Gastroesophageal sphincter (tissue), 4 donors: Measurements from ENCODE around the gene C1orf122. TPM values are rescaled to one million over a fixed set of nuclear protein-coding genes. Genes with fewer than 3 reads are reported as not detected.
A peak's percentile ranks its signal among the peaks of the same experiment; 100 is the strongest.

Source experiments
- ATAC-seq: fragments of 150-250 bp; one replicate; pipeline ENCODE4 v1.9.1; 2016; ENCODE audit warnings: mild to moderate bottlenecking, moderate library complexity
- H3K27ac ChIP-seq, 4 donors: fragments of 200-600 bp; sonication (generic) in 3 of 4; 1 replicate in 3 of 4; 2 replicates in 1 of 4; pipeline ENCODE4 v1.5.1; 2016 to 2019
- H3K27me3 ChIP-seq: fragments of 200-600 bp; sonication (generic); one replicate; pipeline ENCODE4 v1.5.1; 2019
- H3K36me3 ChIP-seq, 2 donors: fragments of 200-600 bp; sonication (generic); one replicate each; pipeline ENCODE4 v1.5.1; 2019; ENCODE audit warnings: control low read depth in 1 of 2
- H3K4me1 ChIP-seq, 3 donors: fragments of 200-600 bp; sonication (generic); 1 replicate in 2 of 3; 2 replicates in 1 of 3; pipeline ENCODE4 v1.5.1; 2016 to 2019; ENCODE audit warnings: control low read depth in 2 of 3
- H3K4me3 ChIP-seq, 2 donors: fragments of 200-600 bp; sonication (generic); one replicate each; pipeline ENCODE4 v1.5.1; 2019; ENCODE audit warnings: mild to moderate bottlenecking in 1 of 2, moderate library complexity in 1 of 2
- H3K9me3 ChIP-seq, 3 donors: fragments of 200-600 bp; sonication (generic); one replicate each; pipeline ENCODE4 v1.5.1; 2017 to 2019; ENCODE audit warnings: control low read depth in 2 of 3
- EP300 ChIP-seq: sonication (generic); formaldehyde crosslinking; IDR thresholded peaks from one replicate; pipeline ENCODE4 v1.6.1; 2017; ENCODE audit warnings: antibody characterized with exemption, mild to moderate bottlenecking
- POLR2A ChIP-seq, 2 donors: fragments of 450-650 bp; IDR thresholded peaks; one replicate each; pipeline ENCODE4 v1.6.1; 2017; ENCODE audit warnings: antibody characterized with exemption in 2 of 2, mild to moderate bottlenecking in 2 of 2, moderate library complexity in 1 of 2
- POLR2AphosphoS5 ChIP-seq: sonication (generic); formaldehyde crosslinking; IDR thresholded peaks from one replicate; pipeline ENCODE4 v1.6.1; 2017; ENCODE audit warnings: antibody characterized with exemption
- WGBS, 2 donors: methylation state at CpG; one replicate each; pipeline ENCODE4 v1.1.5; 2018; ENCODE audit warnings: low coverage in 1 of 2; 5-methylcytosine and 5-hydroxymethylcytosine counted together
- total RNA-seq, 4 donors: library from RNA; depleted of rRNA; stranded (reverse); fragments of >200 nt; gene quantifications; one replicate each; pipeline ENCODE4 v1.1.0, GENCODE V29; 2016
- TF ChIP-seq, protein P1 (sequence below), 4 experiments: fragments of 200-600 bp in 2 of 4; fragments of 450-650 bp in 2 of 4; sonication (generic) in 1 of 4; IDR thresholded peaks; one replicate each; pipeline ENCODE4 v1.5.1; 2017 to 2019; ENCODE audit warnings: antibody characterized with exemption in 4 of 4, mild to moderate bottlenecking in 2 of 4, moderate library complexity in 2 of 4

Gene C1orf122
- 10 to 100 TPM; 53.7 to 73.0 (median 62.5) TPM for total RNA-seq

DNA sequence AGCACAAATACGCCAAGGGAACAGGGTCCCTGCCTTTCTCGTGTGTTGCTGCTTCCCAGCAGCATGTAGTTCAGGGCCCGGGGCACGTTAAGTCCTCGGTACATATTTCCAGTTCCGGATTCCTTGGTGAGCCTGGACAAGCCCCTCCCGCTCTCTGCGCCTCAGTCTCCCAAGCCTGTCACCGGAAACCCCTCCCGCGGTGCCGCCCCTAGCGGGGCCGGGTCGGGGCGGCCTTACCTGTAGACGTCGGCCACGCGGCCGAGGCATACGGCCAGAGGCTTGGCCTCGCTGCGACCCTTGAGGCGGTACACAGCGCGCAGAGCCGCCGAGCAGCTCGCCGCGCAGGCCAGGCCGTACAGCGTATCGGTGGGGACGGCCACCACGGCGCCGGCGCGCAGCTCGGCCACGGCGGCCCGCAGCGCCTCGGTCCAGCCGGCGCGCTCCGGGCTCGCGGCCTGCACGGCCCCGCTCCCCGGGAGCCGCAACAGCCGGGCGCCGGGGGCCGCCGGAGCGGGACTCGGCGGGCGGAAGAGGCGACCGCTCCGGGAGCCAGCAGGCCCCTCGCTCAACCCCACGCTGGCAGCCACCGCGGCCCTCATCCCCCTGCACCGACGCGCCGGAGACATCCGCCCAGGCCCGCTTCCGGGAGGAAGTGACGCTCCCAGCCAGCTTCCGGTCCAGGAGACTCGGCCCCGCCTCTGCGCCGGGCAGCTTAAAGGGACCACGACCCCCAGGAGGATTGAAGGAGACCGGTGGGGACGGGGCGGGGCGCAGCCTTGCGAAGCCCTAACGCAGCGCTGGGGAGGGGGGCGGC, at the start of gene C1orf122, which contains the start of gene YRDC:
Gene C1orf122, plus strand, starts transcription at position 236 of the 814 bp plus-strand sequence. CDS start 615 bp downstream, outside the sequence.
Gene YRDC, minus strand, starts transcription at position 654 of the 814 bp plus-strand sequence. Its CDS starts 28 bp downstream, at position 626.
- 5% methylated on average over 14 of the region's 95 CpGs; no CpG with 5 or more reads in 1 of the 2 donors for WGBS, 2 donors

GRCh38 chr1:37759451-37759850, 48.1 kb upstream of the C1orf122 start:
- H3K36me3 ChIP-seq: no peaks in the 10 kb centered on the region
- peaks cover 99% of the 10 kb centered on the region for H3K27me3 ChIP-seq
- TF ChIP-seq POLR2AphosphoS5 (no peak), EP300 (no peak), POLR2A (IDR thresholded peaks at IDR 0.05) (no peak)
- TF ChIP-seq, protein P1, sequence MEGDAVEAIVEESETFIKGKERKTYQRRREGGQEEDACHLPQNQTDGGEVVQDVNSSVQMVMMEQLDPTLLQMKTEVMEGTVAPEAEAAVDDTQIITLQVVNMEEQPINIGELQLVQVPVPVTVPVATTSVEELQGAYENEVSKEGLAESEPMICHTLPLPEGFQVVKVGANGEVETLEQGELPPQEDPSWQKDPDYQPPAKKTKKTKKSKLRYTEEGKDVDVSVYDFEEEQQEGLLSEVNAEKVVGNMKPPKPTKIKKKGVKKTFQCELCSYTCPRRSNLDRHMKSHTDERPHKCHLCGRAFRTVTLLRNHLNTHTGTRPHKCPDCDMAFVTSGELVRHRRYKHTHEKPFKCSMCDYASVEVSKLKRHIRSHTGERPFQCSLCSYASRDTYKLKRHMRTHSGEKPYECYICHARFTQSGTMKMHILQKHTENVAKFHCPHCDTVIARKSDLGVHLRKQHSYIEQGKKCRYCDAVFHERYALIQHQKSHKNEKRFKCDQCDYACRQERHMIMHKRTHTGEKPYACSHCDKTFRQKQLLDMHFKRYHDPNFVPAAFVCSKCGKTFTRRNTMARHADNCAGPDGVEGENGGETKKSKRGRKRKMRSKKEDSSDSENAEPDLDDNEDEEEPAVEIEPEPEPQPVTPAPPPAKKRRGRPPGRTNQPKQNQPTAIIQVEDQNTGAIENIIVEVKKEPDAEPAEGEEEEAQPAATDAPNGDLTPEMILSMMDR (IDR thresholded peaks at IDR 0.05): no peak
- H3K4me1 ChIP-seq: no peaks in the 10 kb centered on the region
- H3K27ac ChIP-seq: no peak overlapping the region
- WGBS, 2 donors: 63 to 71% methylated on average over 2 of the region's 2 CpGs
- no peak overlapping the region for H3K4me3 ChIP-seq
- H3K9me3 ChIP-seq: no peaks in the 10 kb centered on the region
- ATAC-seq: no peak

More for the DNA sequence above, at the start of gene C1orf122, which contains the start of gene YRDC:
- Histone ChIP-seq H3K36me3 (peaks cover 0 to 42% of the 10 kb centered on the region in 2 donors), H3K4me1 (peaks cover 7 to 47% (median 11%) of the 10 kb centered on the region in 3 donors), H3K9me3 (no peaks in the 10 kb centered on the region), H3K27ac (peak within 1 kb of the TSS; percentile 96 to 99 (median 98)), H3K27me3 (no peaks in the 10 kb centered on the region), H3K4me3 (peak within 1 kb of the TSS; percentile 89 to 96)
- TF ChIP-seq POLR2AphosphoS5 (peak; percentile 97), POLR2A (IDR thresholded peaks at IDR 0.05) (peak; percentile 86 to 89)
- TF ChIP-seq, protein P1 (IDR thresholded peaks at IDR 0.05): no peak
- peak; percentile 96 for ATAC-seq

DNA sequence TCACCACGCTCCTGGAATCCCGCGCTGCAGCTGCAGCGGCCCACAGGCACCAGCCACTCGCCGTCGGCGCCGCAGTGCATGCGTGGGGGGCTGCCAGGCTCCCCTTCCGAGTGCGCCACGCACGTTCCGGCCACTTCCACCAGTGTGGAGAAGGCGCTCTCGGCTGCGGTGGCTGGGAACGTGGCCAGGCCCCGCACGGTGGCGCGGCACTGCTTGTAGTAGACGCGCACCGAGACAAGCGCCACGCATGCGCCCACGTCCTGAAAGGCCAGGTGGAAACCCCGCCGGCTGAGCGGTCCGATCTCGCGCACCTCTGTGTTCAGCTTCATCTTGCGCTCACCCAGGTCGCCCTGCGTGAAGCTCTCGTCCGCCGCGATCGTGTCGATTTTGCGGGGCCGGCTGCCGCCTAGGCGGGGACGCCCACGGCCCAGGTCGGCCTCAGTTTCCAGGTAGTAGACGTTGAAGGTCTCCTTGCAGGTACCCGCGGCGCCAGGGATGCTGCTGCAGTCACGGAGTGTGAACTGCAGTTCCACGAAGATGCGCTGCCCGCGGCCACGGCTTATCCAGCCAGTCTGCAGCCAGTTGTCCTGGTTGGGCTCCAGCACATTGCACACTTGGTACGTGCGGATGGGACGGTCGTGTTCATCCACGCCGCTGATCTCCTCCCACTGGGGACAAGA, 46.0 kb upstream of the C1orf122 start:
- TF ChIP-seq POLR2A (IDR thresholded peaks at IDR 0.05): no peak
- TF ChIP-seq, protein P1 (IDR thresholded peaks at IDR 0.05): no peak
- TF ChIP-seq EP300: no peak
- no peak for TF ChIP-seq POLR2AphosphoS5
- Histone ChIP-seq H3K4me1 (no peaks in the 10 kb centered on the region), H3K9me3 (no peaks in the 10 kb centered on the region), H3K36me3 (no peaks in the 10 kb centered on the region), H3K27me3 (peaks cover 99% of the 10 kb centered on the region), H3K4me3 (no peak overlapping the region), H3K27ac (no peak overlapping the region)
- ATAC-seq: no peak
- 32 to 53% methylated on average over 6 to 8 of the region's 68 CpGs for WGBS, 2 donors

DNA sequence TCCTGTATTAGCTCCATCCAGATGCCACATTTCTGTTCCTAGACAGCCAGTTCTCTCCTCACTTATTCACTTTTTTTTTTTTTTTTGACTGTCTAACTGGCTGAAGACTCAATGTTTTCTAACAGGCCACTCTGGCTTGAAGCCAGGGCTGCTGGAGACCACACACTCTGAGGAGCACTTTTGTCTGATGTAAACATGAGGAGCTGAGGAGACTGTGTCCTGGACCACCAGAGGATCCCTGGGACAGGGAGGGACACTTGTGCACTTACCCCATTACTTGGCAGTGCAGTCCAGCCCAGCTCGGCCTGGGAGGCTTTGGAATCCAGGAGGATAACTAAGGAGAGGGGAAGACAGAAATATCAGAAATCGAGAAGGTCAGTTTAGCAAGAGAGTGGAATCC, 45.1 kb upstream of the C1orf122 start:
- no peak for ATAC-seq
- WGBS, 2 donors: 58 to 61% methylated on average over 2 of the region's 2 CpGs
- TF ChIP-seq POLR2AphosphoS5 (no peak), EP300 (no peak), POLR2A (IDR thresholded peaks at IDR 0.05) (no peak)
- TF ChIP-seq, protein P1 (IDR thresholded peaks at IDR 0.05): no peak

More for the DNA sequence above, 45.1 kb upstream of the C1orf122 start:
- Histone ChIP-seq H3K9me3 (no peaks in the 10 kb centered on the region), H3K4me1 (no peaks in the 10 kb centered on the region), H3K27ac (no peak overlapping the region), H3K27me3 (peaks cover 100% of the 10 kb centered on the region), H3K36me3 (no peaks in the 10 kb centered on the region), H3K4me3 (no peak overlapping the region)
